Sigmoid colon (tissue), 7 donors: ENCODE data around the gene MSH3. TPM values are rescaled to one million over a fixed set of nuclear protein-coding genes. Genes with fewer than 3 reads are reported as not detected.
"Not testable (repeated sequence)": the region's sequence is repeated elsewhere in the genome, so short reads cannot be mapped to it uniquely, and the experiment has no call there.

Source experiments
- DNase-seq: peaks from one replicate; pipeline ENCODE4 v3.0.0-alpha.2; 2019
- H3K27ac ChIP-seq, 4 donors: fragments of 200-600 bp; sonication (generic); one replicate each; pipeline ENCODE4 v1.5.1; 2016 to 2019; ENCODE audit warnings: mild to moderate bottlenecking in 1 of 4
- H3K27me3 ChIP-seq, 3 donors: fragments of 200-600 bp; sonication (generic); one replicate each; pipeline ENCODE4 v1.5.1; 2019; ENCODE audit warnings: mild to moderate bottlenecking in 1 of 3
- H3K36me3 ChIP-seq, 4 donors: fragments of 200-600 bp; sonication (generic); one replicate each; pipeline ENCODE4 v1.5.1; 2016 to 2019
- H3K4me1 ChIP-seq, 4 donors: fragments of 200-600 bp; sonication (generic); one replicate each; pipeline ENCODE4 v1.5.1; 2017 to 2019
- H3K4me3 ChIP-seq, 4 donors: fragments of 200-600 bp; sonication (generic); one replicate each; pipeline ENCODE4 v1.5.1; 2017 to 2019; ENCODE audit warnings: mild to moderate bottlenecking in 2 of 4, moderate library complexity in 1 of 4
- H3K9me3 ChIP-seq, 4 donors: fragments of 200-600 bp in 3 of 4; sonication (generic) in 3 of 4; one replicate each; pipeline versions ENCODE4 v1.5.1 to v1.6.1; 2013 to 2019
- EP300 ChIP-seq, 4 donors: sonication (generic); formaldehyde crosslinking; IDR thresholded peaks; one replicate each; pipeline ENCODE4 v1.6.1; 2017; ENCODE audit warnings: antibody characterized with exemption in 4 of 4
- POLR2A ChIP-seq, 2 donors: fragments of 450-650 bp; IDR thresholded peaks; one replicate each; pipeline ENCODE4 v1.6.1; 2016; ENCODE audit warnings: antibody characterized with exemption in 2 of 2, mild to moderate bottlenecking in 2 of 2, moderate library complexity in 2 of 2
- POLR2AphosphoS5 ChIP-seq, 4 donors: sonication (generic); formaldehyde crosslinking; IDR thresholded peaks; one replicate each; pipeline ENCODE4 v1.6.1; 2017; ENCODE audit warnings: antibody characterized with exemption in 4 of 4
- WGBS, 2 donors: extraction: QIAGEN DNeasy Blood & Tissue Kit; methylation state at CpG; one replicate each; pipeline ENCODE4 v1.1.7; 2013; 5-methylcytosine and 5-hydroxymethylcytosine counted together
- intact Hi-C: fragments of 100-400 bp; cut with DNase I; formaldehyde crosslinking; loops from one replicate; pipeline ENCODE4 v1.15.1; 2023
- polyA plus RNA-seq, 3 donors: library from polyadenylated mRNA; stranded (reverse); fragments of 200-250 nt; gene quantifications; one replicate each; pipeline ENCODE4 v1.2.3, GENCODE V29; 2013
- total RNA-seq, 4 donors: library from RNA; depleted of rRNA; stranded (reverse); fragments of >200 nt; gene quantifications; one replicate each; pipeline ENCODE4 v1.1.0, GENCODE V29; 2016
- TF ChIP-seq, protein P1 (sequence below), 4 experiments: fragments of 450-650 bp in 3 of 4; fragments of 200-600 bp in 1 of 4; IDR thresholded peaks; one replicate each; pipeline ENCODE4 v1.5.1; 2016 to 2019; ENCODE audit warnings: antibody characterized with exemption in 4 of 4, mild to moderate bottlenecking in 3 of 4, moderate library complexity in 2 of 4
- donor health status: healthy with polysubstance abuse.
- donor health status: Bipolar disorder and iron deficiency.
- donor health status: healthy.

The MSH3 gene
- total and polyA plus RNA-seq, 7 donors: 3.6 to 15.3 (median 11.8) TPM

DNA sequence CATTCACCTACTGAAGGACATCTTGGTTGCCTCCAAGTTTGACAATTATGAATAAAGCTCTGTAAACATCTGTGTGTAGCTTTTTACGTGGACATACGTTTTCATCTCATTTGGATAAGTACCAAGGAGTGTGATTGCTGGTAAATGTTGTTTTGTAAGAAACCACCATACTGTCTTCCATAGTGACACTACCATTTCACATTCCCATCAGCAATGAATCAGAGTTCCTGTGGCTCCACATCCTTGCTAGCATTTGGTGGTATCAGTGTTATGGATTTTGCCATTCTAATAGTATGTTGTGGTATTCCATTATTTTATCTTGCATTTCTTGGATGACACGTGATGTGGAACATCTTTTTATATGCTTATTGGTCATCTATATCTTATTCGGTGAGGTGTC, 227.3 kb downstream of the MSH3 start:
- WGBS, 2 donors: 91 to 92% methylated on average over 4 of the region's 4 CpGs
- Histone ChIP-seq H3K9me3 (no peaks in the 10 kb centered on the region), H3K27ac (no peak overlapping the region), H3K4me1 (peaks cover 0 to 7% (median 4%) of the 10 kb centered on the region in 4 donors), H3K4me3 (no peak overlapping the region), H3K27me3 (no peaks in the 10 kb centered on the region), H3K36me3 (peaks cover 0 to 8% (median 0%) of the 10 kb centered on the region in 4 donors)
- intact Hi-C loops: no loop called here
- TF ChIP-seq, protein P1, sequence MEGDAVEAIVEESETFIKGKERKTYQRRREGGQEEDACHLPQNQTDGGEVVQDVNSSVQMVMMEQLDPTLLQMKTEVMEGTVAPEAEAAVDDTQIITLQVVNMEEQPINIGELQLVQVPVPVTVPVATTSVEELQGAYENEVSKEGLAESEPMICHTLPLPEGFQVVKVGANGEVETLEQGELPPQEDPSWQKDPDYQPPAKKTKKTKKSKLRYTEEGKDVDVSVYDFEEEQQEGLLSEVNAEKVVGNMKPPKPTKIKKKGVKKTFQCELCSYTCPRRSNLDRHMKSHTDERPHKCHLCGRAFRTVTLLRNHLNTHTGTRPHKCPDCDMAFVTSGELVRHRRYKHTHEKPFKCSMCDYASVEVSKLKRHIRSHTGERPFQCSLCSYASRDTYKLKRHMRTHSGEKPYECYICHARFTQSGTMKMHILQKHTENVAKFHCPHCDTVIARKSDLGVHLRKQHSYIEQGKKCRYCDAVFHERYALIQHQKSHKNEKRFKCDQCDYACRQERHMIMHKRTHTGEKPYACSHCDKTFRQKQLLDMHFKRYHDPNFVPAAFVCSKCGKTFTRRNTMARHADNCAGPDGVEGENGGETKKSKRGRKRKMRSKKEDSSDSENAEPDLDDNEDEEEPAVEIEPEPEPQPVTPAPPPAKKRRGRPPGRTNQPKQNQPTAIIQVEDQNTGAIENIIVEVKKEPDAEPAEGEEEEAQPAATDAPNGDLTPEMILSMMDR (IDR thresholded peaks at IDR 0.05): no peak
- no peak for TF ChIP-seq POLR2AphosphoS5 (IDR thresholded peaks at IDR 0.05)
- no peak for TF ChIP-seq EP300 (IDR thresholded peaks at IDR 0.05)
- TF ChIP-seq POLR2A (IDR thresholded peaks at IDR 0.05): no peak
- no peak for DNase-seq

DNA sequence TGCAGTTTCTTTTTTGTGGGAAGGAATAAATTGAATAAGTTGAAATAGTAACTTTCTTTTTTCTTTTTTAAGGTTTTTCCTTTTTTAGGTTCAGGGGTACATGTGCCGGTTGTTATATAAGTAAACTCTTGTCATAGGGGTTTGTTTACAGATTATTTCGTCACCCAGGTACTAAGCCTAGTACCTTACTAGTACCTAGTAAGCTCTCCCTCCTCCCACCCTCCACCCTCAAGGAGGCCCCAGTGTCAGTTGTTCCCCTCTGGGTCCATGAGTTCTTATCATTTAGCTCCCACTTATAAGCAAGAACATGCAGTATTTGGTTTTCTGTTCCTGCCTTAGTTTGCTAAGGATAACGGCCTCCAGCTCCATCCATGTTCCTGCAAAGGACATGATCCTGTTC, 228.9 kb downstream of the MSH3 start:
- DNase-seq, H3K4me1 ChIP-seq, H3K4me3 ChIP-seq, intact Hi-C loops, H3K9me3 ChIP-seq, H3K36me3 ChIP-seq, H3K27me3 ChIP-seq, H3K27ac ChIP-seq: not testable (repeated sequence)
- 97% methylated on average over 3 of the region's 3 CpGs for WGBS, 2 donors

DNA sequence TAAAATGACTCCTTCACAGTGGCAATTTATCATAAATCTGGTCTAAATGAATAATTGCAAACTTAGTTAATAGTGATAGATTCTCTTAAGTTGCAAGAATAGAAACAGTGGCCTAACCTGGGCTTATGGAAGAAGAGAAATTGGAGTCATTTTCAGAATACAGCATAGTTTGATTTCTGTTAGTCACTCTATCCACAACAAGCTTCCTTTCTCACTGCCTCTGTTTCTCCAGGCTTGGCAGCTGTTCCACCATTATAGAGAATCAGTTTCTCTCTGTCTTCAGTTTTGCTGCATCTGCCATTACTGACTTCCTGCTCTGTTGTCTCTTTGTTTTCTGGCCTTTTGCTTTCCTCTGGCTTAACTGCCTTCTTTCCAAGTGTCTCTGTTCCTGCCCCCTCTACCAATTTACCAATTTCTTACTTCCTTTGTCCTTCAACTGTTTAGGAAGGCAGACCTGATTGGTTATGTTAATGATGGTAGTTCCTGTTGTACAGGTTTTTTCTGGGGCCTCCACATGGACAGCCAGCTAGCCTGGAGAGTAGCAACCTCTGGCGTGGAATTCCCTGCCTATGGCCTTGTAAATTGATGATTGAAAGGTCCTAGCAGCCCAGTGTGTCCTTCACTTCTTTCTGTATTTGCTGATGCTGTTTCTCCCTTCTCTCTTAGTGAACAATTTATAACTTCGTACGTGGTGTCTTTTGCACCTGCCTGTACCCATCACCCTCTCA, 229.8 kb downstream of the MSH3 start:
- no peak for TF ChIP-seq EP300 (IDR thresholded peaks at IDR 0.05)
- TF ChIP-seq POLR2A (IDR thresholded peaks at IDR 0.05): no peak
- TF ChIP-seq, protein P1 (IDR thresholded peaks at IDR 0.05): no peak
- no peak for TF ChIP-seq POLR2AphosphoS5 (IDR thresholded peaks at IDR 0.05)
- Histone ChIP-seq H3K36me3 (no peaks in the 10 kb centered on the region), H3K27ac (no peak overlapping the region), H3K27me3 (no peaks in the 10 kb centered on the region), H3K9me3 (no peaks in the 10 kb centered on the region), H3K4me3 (no peak overlapping the region), H3K4me1 (peaks cover 0 to 7% (median 4%) of the 10 kb centered on the region in 4 donors)
- 75 to 85% methylated on average over 3 of the region's 3 CpGs for WGBS, 2 donors
- DNase-seq: no peak
- intact Hi-C loops: no loop called here

DNA sequence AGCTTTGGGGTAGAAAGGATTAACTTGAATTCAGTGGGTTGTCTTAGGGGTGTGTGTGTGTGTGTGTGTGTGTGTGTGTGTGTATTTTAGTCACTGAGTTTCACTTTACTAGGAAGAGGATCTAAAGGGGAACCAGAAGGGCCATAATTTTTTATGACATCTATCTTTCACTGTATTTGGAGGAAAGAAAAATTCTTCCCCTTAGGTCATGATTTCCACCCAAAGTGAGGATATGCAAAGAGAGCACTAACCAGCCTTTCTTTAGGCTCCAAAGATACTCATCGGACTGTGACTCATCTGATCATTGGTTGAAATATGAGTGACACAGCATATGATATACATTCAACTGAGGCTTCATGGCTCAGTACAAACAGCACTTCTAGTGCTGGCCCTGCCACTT, 230.5 kb downstream of the MSH3 start:
- no peak for DNase-seq
- H3K4me1 ChIP-seq: peaks cover 0 to 7% (median 4%) of the 10 kb centered on the region in 4 donors
- intact Hi-C loops: no loop called here
- H3K4me3 ChIP-seq: no peak overlapping the region
- H3K27ac ChIP-seq: no peak overlapping the region
- H3K9me3 ChIP-seq: no peaks in the 10 kb centered on the region
- no peaks in the 10 kb centered on the region for H3K27me3 ChIP-seq
- no peaks in the 10 kb centered on the region for H3K36me3 ChIP-seq
- 72 to 77% methylated on average over 1 of the region's 1 CpG for WGBS, 2 donors
- TF ChIP-seq POLR2A (IDR thresholded peaks at IDR 0.05): no peak
- TF ChIP-seq EP300 (IDR thresholded peaks at IDR 0.05): no peak
- TF ChIP-seq, protein P1 (IDR thresholded peaks at IDR 0.05): no peak
- TF ChIP-seq POLR2AphosphoS5 (IDR thresholded peaks at IDR 0.05): no peak

DNA sequence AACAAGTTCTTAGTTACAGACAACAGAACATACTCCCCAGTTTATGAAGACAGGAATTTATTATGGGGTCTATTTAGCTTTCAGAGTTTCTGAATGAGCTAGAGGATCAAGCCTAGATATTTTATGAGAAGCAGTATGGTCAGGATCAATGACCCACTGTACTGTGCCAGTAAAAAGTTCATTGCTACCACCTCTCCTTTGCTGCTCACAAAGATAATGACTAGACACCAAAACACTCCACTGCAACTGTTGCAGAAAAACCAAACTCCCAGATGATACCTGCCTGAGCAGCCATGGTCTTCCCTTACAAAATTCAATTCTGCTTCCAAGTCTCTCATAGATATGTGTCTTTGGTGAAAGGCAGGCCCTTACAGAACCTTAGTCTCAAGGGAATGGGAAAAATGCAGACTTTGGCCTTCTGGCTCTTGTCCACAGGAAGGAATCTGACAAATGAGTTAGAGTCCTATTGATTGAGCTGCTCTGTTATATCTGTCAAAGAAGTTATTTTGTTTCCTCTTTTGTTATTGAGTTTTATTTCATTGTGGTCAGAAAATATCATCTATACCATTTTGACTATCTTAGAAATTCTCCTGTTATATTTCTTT, 231.0 kb downstream of the MSH3 start:
- TF ChIP-seq POLR2A (IDR thresholded peaks at IDR 0.05) (no peak), EP300 (IDR thresholded peaks at IDR 0.05) (no peak), POLR2AphosphoS5 (IDR thresholded peaks at IDR 0.05) (no peak)
- TF ChIP-seq, protein P1 (IDR thresholded peaks at IDR 0.05): no peak
- H3K4me1 ChIP-seq: peaks cover 0 to 7% (median 4%) of the 10 kb centered on the region in 4 donors
- H3K36me3 ChIP-seq: no peaks in the 10 kb centered on the region
- H3K4me3 ChIP-seq: no peak overlapping the region
- no peaks in the 10 kb centered on the region for H3K27me3 ChIP-seq
- DNase-seq: no peak
- intact Hi-C loops: no loop called here
- no peak overlapping the region for H3K27ac ChIP-seq
- H3K9me3 ChIP-seq: no peaks in the 10 kb centered on the region
